GM12801 (cell line): ENCODE measurements around the gene DYNC2I2.

ENCODE experiments used
- TF ChIP-seq, protein P1 (sequence below): IDR thresholded peaks from one replicate; pipeline ENCODE4 v1.5.1; 2011; ENCODE audit warnings: control low read depth; ENCODE audit not compliant: insufficient read length; ENCODE audit errors: extremely low read depth

The DYNC2I2 gene

DNA sequence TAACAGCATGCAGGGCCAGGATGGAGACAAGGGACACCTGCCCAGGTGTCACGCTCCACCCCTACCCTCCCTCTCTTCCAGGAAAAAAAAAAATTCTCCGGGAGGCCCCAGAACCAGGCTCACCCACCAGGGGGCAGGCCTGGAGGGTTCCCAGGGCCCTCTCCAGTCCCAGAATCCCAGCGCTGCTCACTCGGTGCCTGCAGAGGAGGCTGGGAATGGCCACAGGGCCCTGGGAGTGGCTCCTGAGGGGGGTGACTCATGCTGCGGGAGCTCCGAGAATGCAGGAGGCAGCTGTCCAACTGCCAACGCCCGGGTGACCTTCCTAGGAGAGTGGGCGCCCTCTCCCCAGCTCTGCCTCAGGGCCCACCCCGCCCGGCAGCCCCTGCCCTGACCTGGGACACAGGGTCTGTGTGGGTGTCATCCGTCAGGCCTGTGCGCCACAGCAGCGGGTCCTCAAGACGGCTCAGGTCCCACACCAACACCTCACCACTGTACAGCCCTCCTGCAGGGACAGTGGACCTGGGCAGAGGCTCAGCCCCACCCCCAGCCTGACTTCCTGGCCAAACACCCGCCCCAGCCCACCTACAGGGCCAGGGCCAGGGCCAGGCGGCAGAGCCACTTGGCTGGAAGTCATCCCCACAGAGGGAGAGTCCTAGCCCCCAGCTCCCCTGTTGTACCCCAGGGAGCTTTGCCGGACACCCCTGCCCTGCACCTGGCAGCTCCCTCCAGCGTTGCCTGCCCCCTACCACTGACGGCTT lies 21.2 kb downstream of the DYNC2I2 start:
- TF ChIP-seq, protein P1, sequence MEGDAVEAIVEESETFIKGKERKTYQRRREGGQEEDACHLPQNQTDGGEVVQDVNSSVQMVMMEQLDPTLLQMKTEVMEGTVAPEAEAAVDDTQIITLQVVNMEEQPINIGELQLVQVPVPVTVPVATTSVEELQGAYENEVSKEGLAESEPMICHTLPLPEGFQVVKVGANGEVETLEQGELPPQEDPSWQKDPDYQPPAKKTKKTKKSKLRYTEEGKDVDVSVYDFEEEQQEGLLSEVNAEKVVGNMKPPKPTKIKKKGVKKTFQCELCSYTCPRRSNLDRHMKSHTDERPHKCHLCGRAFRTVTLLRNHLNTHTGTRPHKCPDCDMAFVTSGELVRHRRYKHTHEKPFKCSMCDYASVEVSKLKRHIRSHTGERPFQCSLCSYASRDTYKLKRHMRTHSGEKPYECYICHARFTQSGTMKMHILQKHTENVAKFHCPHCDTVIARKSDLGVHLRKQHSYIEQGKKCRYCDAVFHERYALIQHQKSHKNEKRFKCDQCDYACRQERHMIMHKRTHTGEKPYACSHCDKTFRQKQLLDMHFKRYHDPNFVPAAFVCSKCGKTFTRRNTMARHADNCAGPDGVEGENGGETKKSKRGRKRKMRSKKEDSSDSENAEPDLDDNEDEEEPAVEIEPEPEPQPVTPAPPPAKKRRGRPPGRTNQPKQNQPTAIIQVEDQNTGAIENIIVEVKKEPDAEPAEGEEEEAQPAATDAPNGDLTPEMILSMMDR, result no peak

DNA sequence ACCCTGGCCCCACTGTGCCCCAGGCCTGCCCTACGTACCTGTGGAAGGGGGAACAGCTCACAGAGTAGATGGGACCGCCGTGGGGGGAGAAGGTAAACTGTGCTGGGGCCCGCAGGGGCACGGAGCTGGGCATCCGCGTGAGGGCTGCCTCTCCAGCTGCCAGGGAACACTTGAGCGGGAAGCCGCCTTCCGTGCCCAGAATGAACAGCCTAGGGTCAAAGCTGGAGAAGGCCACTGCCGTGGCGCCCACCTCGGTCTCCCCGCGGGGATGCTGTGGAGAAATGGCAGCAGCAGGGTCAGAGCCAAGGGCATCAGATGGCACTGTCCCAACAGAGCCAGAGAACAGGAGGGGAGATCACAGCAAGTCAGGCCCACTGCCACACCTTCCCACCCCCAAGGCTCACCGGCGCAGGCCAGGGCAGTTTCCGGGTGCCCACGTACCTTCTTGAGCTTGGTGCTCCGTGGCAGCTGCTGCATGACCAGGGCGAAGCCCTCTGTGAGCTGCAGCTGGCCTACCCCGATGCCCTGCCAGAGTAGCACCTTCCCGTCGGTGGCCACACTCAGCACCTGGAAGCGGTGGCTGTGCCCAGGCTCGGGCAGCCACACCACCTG lies 21.9 kb downstream of the DYNC2I2 start:
- TF ChIP-seq, protein P1, result no peak

DNA sequence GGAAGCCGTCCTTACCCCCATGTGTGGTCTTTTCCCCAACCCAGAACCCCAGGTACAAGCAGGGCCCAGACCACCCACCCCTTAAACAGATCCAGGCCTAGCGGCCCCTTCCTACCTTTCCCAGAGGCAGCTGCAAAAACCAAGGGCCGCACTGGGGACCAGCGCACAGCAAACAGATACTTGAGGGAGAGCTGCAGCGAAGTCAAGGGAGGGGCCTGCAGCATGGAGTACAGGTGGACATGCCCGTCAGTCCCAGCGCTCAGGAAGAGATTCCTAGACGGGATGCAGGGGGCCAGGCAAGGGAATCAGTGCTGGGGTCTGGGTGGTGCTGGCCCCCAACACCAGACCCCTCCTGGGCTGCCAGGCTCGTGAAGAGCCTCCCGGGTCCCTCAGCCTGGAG lies 22.5 kb downstream of the DYNC2I2 start:
- TF ChIP-seq, protein P1, result no peak

DNA sequence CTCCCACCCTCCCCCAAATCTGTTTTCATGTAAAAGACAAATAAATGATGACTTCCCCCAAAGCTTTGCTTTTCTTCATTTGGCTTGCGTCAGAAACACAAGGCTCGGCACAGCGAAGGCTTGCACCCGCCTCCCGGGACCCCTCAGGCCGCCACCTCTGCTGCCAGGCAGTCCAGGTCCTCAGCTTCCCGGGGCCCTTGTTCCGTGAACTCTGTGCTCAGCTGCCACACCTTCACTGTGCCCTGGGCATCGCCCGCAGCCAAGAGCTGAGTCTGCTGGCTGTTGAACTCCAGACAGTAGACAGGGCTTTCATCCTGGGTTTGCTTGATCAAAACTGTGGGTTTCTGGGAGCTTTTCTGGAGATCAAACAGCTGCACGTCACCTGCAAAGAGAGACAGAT lies 23.0 kb downstream of the DYNC2I2 start:
- TF ChIP-seq, protein P1, result no peak

DNA sequence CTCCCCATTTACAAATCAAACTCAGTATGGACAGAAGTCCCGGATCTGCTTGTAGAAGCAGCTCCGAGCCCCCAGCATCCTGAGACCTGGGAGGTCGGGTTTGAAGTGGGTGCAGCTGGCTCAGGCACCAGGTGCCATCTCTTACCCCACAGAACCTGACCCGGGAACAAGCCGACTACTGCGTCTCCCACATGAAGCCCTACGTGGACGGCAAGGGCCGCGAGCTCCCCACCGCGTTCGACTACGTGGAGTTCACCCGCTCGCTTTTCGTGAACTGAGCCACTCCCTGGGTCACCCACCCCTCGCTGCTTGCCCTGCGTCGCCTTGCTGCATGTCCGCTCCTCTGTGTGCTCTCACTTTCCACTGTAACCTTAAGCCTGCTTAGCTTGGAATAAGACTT lies 23.6 kb downstream of the DYNC2I2 start:
- TF ChIP-seq, protein P1, result no peak

DNA sequence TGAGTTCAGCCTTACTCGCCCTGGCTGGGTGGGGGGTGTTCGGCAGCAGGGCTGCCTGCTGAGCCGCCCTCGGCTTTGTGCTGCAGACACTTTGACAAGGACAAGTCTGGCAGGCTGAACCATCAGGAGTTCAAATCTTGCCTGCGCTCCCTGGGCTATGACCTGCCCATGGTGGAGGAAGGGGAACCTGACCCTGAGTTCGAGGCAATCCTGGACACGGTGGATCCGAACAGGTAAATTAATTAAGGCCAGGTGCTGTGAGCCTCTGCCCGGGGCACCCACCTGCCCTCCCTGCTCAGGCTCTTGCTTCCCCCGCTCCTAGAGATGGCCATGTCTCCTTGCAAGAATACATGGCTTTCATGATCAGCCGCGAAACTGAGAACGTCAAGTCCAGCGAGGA lies 24.2 kb downstream of the DYNC2I2 start:
- TF ChIP-seq, protein P1, result no peak

DNA sequence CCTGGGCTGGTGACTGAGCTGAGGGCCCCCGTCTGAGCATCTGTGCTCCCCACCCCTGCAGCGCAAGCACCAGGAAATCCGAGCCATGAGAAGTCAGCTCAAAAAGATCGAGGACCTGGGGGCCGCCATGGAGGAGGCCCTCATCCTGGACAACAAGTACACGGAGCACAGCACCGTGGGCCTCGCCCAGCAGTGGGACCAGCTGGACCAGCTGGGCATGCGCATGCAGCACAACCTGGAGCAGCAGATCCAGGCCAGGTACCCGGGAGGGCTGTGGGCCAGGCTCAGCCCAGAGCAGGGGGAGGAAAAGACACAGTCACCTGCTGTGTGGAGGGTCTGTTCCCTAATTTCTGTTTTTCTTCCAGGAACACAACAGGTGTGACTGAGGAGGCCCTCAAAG lies 24.6 kb downstream of the DYNC2I2 start:
- TF ChIP-seq, protein P1, result no peak
